ENCODE data around the gene CHCHD1.

- TF ChIP-seq EZH2 (IDR thresholded peaks at IDR 0.05) (no peak), POLR2AphosphoS5 (IDR thresholded peaks at IDR 0.05; ENCODE audit: borderline replicate concordance, low read depth, low read length) (no peak), FOXP2 (optimal IDR thresholded peaks at IDR 0.05; ENCODE audit: control extremely low read depth, extremely low read length, insufficient read depth) (no peak)
Observed at GRCh38 chr10:73768881-73769280, 13.0 kb upstream of the CHCHD1 start.
